ENCODE data around the gene COMTD1. TPM values are rescaled to one million over a fixed set of nuclear protein-coding genes. Genes with fewer than 3 reads are reported as not detected.
A peak's percentile ranks its signal among the peaks of the same experiment; 100 is the strongest.

The COMTD1 gene
- total RNA-seq, 3 donors from 2014 or later, result 42.9 to 76.3 (median 72.3) TPM

DNA sequence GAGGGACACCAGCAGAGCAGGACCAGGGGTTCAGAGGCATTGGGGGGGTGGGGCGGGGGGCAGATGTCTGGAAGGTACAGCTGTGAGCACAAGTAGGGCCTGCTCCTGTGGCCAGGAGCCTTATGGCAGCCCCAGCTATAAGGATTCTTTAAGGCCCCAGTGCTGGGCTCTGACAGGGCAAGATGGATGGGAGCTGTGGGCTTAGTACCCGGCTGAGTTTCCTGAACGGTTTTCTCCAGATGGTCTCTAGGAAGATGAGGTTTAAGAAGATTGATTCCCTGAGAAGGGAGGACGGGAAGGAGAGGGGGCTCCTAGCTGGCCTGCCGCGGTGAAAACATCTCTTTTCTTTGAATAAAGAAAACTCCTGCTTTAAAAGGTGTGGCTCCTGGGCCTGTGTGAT, 30.1 kb upstream of the COMTD1 start:
- H3K36me3 ChIP-seq (ENCODE audit: low read depth), result no peaks in the 10 kb centered on the region
- H3K4me3 ChIP-seq, result no peak overlapping the region
- TF ChIP-seq, protein P1, sequence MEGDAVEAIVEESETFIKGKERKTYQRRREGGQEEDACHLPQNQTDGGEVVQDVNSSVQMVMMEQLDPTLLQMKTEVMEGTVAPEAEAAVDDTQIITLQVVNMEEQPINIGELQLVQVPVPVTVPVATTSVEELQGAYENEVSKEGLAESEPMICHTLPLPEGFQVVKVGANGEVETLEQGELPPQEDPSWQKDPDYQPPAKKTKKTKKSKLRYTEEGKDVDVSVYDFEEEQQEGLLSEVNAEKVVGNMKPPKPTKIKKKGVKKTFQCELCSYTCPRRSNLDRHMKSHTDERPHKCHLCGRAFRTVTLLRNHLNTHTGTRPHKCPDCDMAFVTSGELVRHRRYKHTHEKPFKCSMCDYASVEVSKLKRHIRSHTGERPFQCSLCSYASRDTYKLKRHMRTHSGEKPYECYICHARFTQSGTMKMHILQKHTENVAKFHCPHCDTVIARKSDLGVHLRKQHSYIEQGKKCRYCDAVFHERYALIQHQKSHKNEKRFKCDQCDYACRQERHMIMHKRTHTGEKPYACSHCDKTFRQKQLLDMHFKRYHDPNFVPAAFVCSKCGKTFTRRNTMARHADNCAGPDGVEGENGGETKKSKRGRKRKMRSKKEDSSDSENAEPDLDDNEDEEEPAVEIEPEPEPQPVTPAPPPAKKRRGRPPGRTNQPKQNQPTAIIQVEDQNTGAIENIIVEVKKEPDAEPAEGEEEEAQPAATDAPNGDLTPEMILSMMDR (IDR thresholded peaks at IDR 0.05), result no peak
- intact Hi-C loops (cut with DNase I, micrococcal nuclease), result no loop called here
- H3K4me1 ChIP-seq (ENCODE audit: low read depth), result peaks cover 5% of the 10 kb centered on the region
- no peak for DNase-seq
- H3K9me3 ChIP-seq, result no peaks in the 10 kb centered on the region
- ATAC-seq, result no peak

DNA sequence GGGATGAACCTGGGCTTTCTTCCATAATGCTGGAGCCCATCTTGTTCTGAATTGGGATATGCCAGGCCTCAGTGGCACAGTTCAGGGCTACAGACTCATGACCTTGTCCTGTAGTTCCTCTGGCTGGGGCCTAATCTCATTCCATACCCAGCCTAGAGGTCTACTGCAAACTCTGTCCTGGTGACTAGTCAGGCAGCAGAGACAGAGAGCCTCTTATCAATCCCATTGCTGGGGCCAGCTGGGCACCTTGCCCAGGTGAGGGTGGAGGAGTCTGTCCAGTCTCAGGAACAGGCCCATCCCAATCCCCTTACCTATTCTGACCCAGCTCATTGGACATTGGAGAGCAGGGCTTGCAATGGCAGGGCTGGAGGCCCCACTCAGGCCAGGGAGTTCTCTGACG, 28.0 kb upstream of the COMTD1 start:
- Histone ChIP-seq H3K36me3 (ENCODE audit: low read depth) (no peaks in the 10 kb centered on the region), H3K9me3 (no peaks in the 10 kb centered on the region), H3K4me3 (no peak overlapping the region), H3K4me1 (ENCODE audit: low read depth) (peaks cover 5% of the 10 kb centered on the region)
- TF ChIP-seq, protein P1 (IDR thresholded peaks at IDR 0.05), result no peak
- ATAC-seq (peak; percentile 8), DNase-seq (no peak)
- intact Hi-C loops (cut with DNase I, micrococcal nuclease), result no loop called here

GRCh38 chr10:75261813-75262705, 26.3 kb upstream of the COMTD1 start:
- Histone ChIP-seq H3K9me3 (no peaks in the 10 kb centered on the region), H3K4me1 (ENCODE audit: low read depth) (peaks cover 5% of the 10 kb centered on the region), H3K36me3 (ENCODE audit: low read depth) (no peaks in the 10 kb centered on the region), H3K4me3 (no peak overlapping the region)
- DNase-seq, result peak in 2 of 3 donors; percentile 36 to 60
- peak; percentile 64 for ATAC-seq
- TF ChIP-seq, protein P1 (IDR thresholded peaks at IDR 0.05), result no peak
- intact Hi-C loops (cut with DNase I, micrococcal nuclease), result no loop called here

- ATAC-seq (no peak), DNase-seq (no peak)
- H3K36me3 ChIP-seq (ENCODE audit: low read depth), result no peaks in the 10 kb centered on the region
- H3K4me1 ChIP-seq (ENCODE audit: low read depth), result peaks cover 5% of the 10 kb centered on the region
- H3K4me3 ChIP-seq, result no peak overlapping the region
- no peaks in the 10 kb centered on the region for H3K9me3 ChIP-seq
- TF ChIP-seq, protein P1 (IDR thresholded peaks at IDR 0.05), result no peak
- intact Hi-C loops (cut with DNase I, micrococcal nuclease), result no loop called here
Observed at GRCh38 chr10:75260990-75261389, 25.2 kb upstream of the COMTD1 start.

- ATAC-seq (no peak), DNase-seq (no peak)
- peaks cover 12% of the 10 kb centered on the region for H3K9me3 ChIP-seq
- intact Hi-C loops (cut with DNase I, micrococcal nuclease), result no loop called here
- H3K36me3 ChIP-seq (ENCODE audit: low read depth), result no peaks in the 10 kb centered on the region
- TF ChIP-seq, protein P1 (IDR thresholded peaks at IDR 0.05), result no peak
- no peaks in the 10 kb centered on the region for H3K4me1 ChIP-seq (ENCODE audit: low read depth)
- no peak overlapping the region for H3K4me3 ChIP-seq
Observed at GRCh38 chr10:75254739-75255138, 19.0 kb upstream of the COMTD1 start.
